Lung (tissue), 12 donors: ENCODE data around the gene MEIKIN. TPM values are rescaled to one million over a fixed set of nuclear protein-coding genes. Genes with fewer than 3 reads are reported as not detected.
"Not testable (repeated sequence)": the region's sequence is repeated elsewhere in the genome, so short reads cannot be mapped to it uniquely, and the experiment has no call there.

Experiments used
- ATAC-seq: fragments of 200-7000 bp; cut with Tn5 transposase; one replicate; pipeline ENCODE4 v1.9.1; 2020; ENCODE audit warnings: moderate number of reproducible peaks; ENCODE audit not compliant: insufficient read depth, low FRiP score
- DNase-seq, 3 donors: peaks; one replicate each; pipeline ENCODE4 v3.0.0-alpha.2; 2013 to 2017
- H3K27ac ChIP-seq, 2 donors: one replicate each; pipeline ENCODE4 v1.5.1; 2013; ENCODE audit warnings: mild to moderate bottlenecking in 2 of 2, moderate library complexity in 2 of 2, control low read depth in 1 of 2, inconsistent platforms in 1 of 2, low read depth in 1 of 2, low read length in 1 of 2
- H3K27me3 ChIP-seq, 3 donors: one replicate each; pipeline ENCODE4 v1.5.1; 2013; ENCODE audit warnings: low read length in 2 of 3; ENCODE audit not compliant: control insufficient read depth in 3 of 3, insufficient read depth in 3 of 3
- H3K36me3 ChIP-seq, 4 donors: one replicate each; pipeline ENCODE4 v1.5.1; 2013; ENCODE audit warnings: low read length in 4 of 4, mild to moderate bottlenecking in 1 of 4, moderate library complexity in 1 of 4; ENCODE audit not compliant: control insufficient read depth in 4 of 4, insufficient read depth in 4 of 4
- H3K4me1 ChIP-seq, 5 donors: one replicate each; pipeline ENCODE4 v1.5.1; 2013; ENCODE audit warnings: low read length in 5 of 5, mild to moderate bottlenecking in 2 of 5, moderate library complexity in 1 of 5; ENCODE audit not compliant: control insufficient read depth in 5 of 5, insufficient read depth in 5 of 5
- H3K4me3 ChIP-seq: one replicate; pipeline ENCODE4 v1.5.1; 2013; ENCODE audit warnings: mild to moderate bottlenecking, control low read depth, moderate library complexity
- H3K9ac ChIP-seq, 2 donors: one replicate each; pipeline ENCODE4 v1.5.1; 2013; ENCODE audit warnings: low read length in 2 of 2, control low read depth in 1 of 2; ENCODE audit not compliant: insufficient read depth in 1 of 2
- H3K9me3 ChIP-seq, 4 donors: one replicate each; pipeline ENCODE4 v1.5.1; 2013; ENCODE audit warnings: low read length in 3 of 4, mild to moderate bottlenecking in 1 of 4, moderate library complexity in 1 of 4; ENCODE audit not compliant: control insufficient read depth in 4 of 4, insufficient read depth in 3 of 4
- CTCF ChIP-seq: IDR thresholded peaks from 2 replicates; pipeline ENCODE4 v1.5.1; 2012; ENCODE audit warnings: mild to moderate bottlenecking; ENCODE audit errors: control extremely low read depth, extremely low read depth
- WGBS, 2 donors: extraction: QIAGEN DNeasy Blood & Tissue Kit; methylation state at CpG; one replicate each; pipeline ENCODE4 v1.1.7; 2013; 5-methylcytosine and 5-hydroxymethylcytosine counted together
- polyA plus RNA-seq, 2 donors: library from polyadenylated mRNA; stranded (reverse); fragments of 200-250 nt; gene quantifications; one replicate each; pipeline ENCODE4 v1.2.1, GENCODE V29; 2013
- total RNA-seq, 2 donors: library from RNA; depleted of rRNA in 1 of 2; stranded (reverse); fragments of >200 nt in 1 of 2; gene quantifications; one replicate each; pipeline ENCODE4 v1.2.1, GENCODE V29; 2014 to 2021
- donor health status: control.
- donor health status: control.
- donor health status: Bipolar disorder and iron deficiency.
- donor health status: healthy.
- donor health status: DM: yes; HTN: yes; CAD: no.

MEIKIN gene
- total and polyA plus RNA-seq, 4 donors, result 0.08 to 0.32 TPM; not detected in 2

GRCh38 chr5:131854134-131854533 is 91.3 kb downstream of the MEIKIN start:
- H3K9me3 ChIP-seq, result no peaks in the 10 kb centered on the region
- no peaks in the 10 kb centered on the region for H3K36me3 ChIP-seq
- H3K9ac ChIP-seq, result no peak overlapping the region
- H3K27me3 ChIP-seq, result no peaks in the 10 kb centered on the region
- no peak for TF ChIP-seq CTCF
- H3K4me3 ChIP-seq, result no peak overlapping the region
- DNase-seq (no peak), ATAC-seq (no peak)
- H3K4me1 ChIP-seq, result peaks cover 0 to 5% (median 0%) of the 10 kb centered on the region in 5 donors
- H3K27ac ChIP-seq, result no peak overlapping the region

- WGBS, 2 donors, result 85 to 86% methylated on average over 2 of the region's 2 CpGs
- ATAC-seq, result no peak
- H3K9ac ChIP-seq, result no peak overlapping the region
Observed at GRCh38 chr5:131848662-131849061, 96.8 kb downstream of the MEIKIN start.

GRCh38 chr5:131846536-131846935 is 98.9 kb downstream of the MEIKIN start:
- WGBS, 2 donors, result 66 to 76% methylated on average over 1 of the region's 1 CpG
- ATAC-seq (no peak), DNase-seq (no peak)
- TF ChIP-seq CTCF, result no peak
- Histone ChIP-seq H3K4me1 (no peaks in the 10 kb centered on the region), H3K27ac (no peak overlapping the region), H3K27me3 (no peaks in the 10 kb centered on the region), H3K4me3 (no peak overlapping the region), H3K36me3 (no peaks in the 10 kb centered on the region), H3K9ac (no peak overlapping the region), H3K9me3 (peaks cover 0 to 16% (median 9%) of the 10 kb centered on the region in 4 donors)

More at GRCh38 chr5:131848662-131849061, 96.8 kb downstream of the MEIKIN start:
- no peaks in the 10 kb centered on the region for H3K27me3 ChIP-seq
- no peak for TF ChIP-seq CTCF
- no peak overlapping the region for H3K4me3 ChIP-seq
- H3K27ac ChIP-seq, result no peak overlapping the region
- H3K9me3 ChIP-seq, result peaks cover 0 to 10% (median 7%) of the 10 kb centered on the region in 4 donors
- no peaks in the 10 kb centered on the region for H3K4me1 ChIP-seq
- DNase-seq, result no peak
- H3K36me3 ChIP-seq, result no peaks in the 10 kb centered on the region

- ATAC-seq (no peak), DNase-seq (no peak)
- no peak overlapping the region for H3K9ac ChIP-seq
- H3K36me3 ChIP-seq, result no peaks in the 10 kb centered on the region
- no peak for TF ChIP-seq CTCF
- H3K4me1 ChIP-seq, result no peaks in the 10 kb centered on the region
- H3K27ac ChIP-seq, result no peak overlapping the region
- H3K27me3 ChIP-seq, result no peaks in the 10 kb centered on the region
- H3K4me3 ChIP-seq, result no peak overlapping the region
- peaks cover 0 to 16% (median 11%) of the 10 kb centered on the region in 4 donors for H3K9me3 ChIP-seq
Observed at GRCh38 chr5:131845828-131846227, 99.6 kb downstream of the MEIKIN start.

- not testable (repeated sequence) for H3K27ac ChIP-seq, H3K4me3 ChIP-seq, H3K9ac ChIP-seq, DNase-seq, H3K36me3 ChIP-seq, H3K9me3 ChIP-seq, H3K4me1 ChIP-seq, ATAC-seq, H3K27me3 ChIP-seq
- WGBS, 2 donors, result 82 to 90% methylated on average over 1 of the region's 1 CpG
Observed at GRCh38 chr5:131842971-131843370, 102.5 kb downstream of the MEIKIN start.

GRCh38 chr5:131832702-131833101 is 112.8 kb downstream of the MEIKIN start:
- 95 to 96% methylated on average over 2 of the region's 2 CpGs for WGBS, 2 donors
- H3K27me3 ChIP-seq, ATAC-seq: not testable (repeated sequence)

More at GRCh38 chr5:131832702-131833101, 112.8 kb downstream of the MEIKIN start:
- not testable (repeated sequence) for H3K4me3 ChIP-seq, H3K9ac ChIP-seq, H3K4me1 ChIP-seq, H3K36me3 ChIP-seq, H3K27ac ChIP-seq, DNase-seq, H3K9me3 ChIP-seq
